CD4-positive, CD25-positive, alpha-beta regulatory T cell (primary cell): Measurements from ENCODE around the gene ADGRG1. TPM values are rescaled to one million over a fixed set of nuclear protein-coding genes. Genes with fewer than 3 reads are reported as not detected.

Experiments used
- ATAC-seq, 2 donors: fragments of 150-1000 bp; cut with Tn5 transposase; one replicate each; pipeline ENCODE4 v1.10.0; 2021; ENCODE audit warnings: low read depth in 2 of 2, moderate number of reproducible peaks in 2 of 2, moderate library complexity in 1 of 2
- DNase-seq, 3 donors: peaks; one replicate each; pipeline versions ENCODE4 v3.0.0 to v3.0.0-alpha.2; 2012 to 2022; ENCODE audit warnings: mixed read lengths in 1 of 3
- H3K27ac ChIP-seq: one replicate; pipeline ENCODE4 v1.7.0; 2013; ENCODE audit warnings: mild to moderate bottlenecking, low read length; ENCODE audit not compliant: insufficient read depth, poor library complexity, severe bottlenecking
- H3K27me3 ChIP-seq: one replicate; pipeline ENCODE4 v1.7.0; 2013; ENCODE audit warnings: low read length; ENCODE audit not compliant: control insufficient read depth, insufficient read depth
- H3K36me3 ChIP-seq: one replicate; pipeline ENCODE4 v1.7.0; 2013; ENCODE audit warnings: mild to moderate bottlenecking, low read length, moderate library complexity; ENCODE audit not compliant: control insufficient read depth, insufficient read depth
- H3K4me1 ChIP-seq: 2 replicates; pipeline ENCODE4 v1.7.0; 2013; ENCODE audit warnings: mild to moderate bottlenecking, low read length; ENCODE audit not compliant: insufficient read depth, control insufficient read depth, poor library complexity, severe bottlenecking
- H3K4me3 ChIP-seq: one replicate; pipeline ENCODE4 v1.7.0; 2013; ENCODE audit warnings: low read depth, mild to moderate bottlenecking, low read length, moderate library complexity
- H3K9me3 ChIP-seq, 2 experiments: 1 replicate in 1 of 2; 2 replicates in 1 of 2; pipeline ENCODE4 v1.7.0; 2013; ENCODE audit warnings: low read length in 2 of 2, mild to moderate bottlenecking in 1 of 2, moderate library complexity in 1 of 2; ENCODE audit not compliant: control insufficient read depth in 2 of 2
- H3K27ac Mint-ChIP-seq, 3 donors: one replicate each; pipeline ENCODE4 v1.8.0; 2020 to 2022; ENCODE audit warnings: mild to moderate bottlenecking in 3 of 3, mixed read lengths in 3 of 3, moderate library complexity in 2 of 3
- H3K27me3 Mint-ChIP-seq: one replicate; pipeline ENCODE4 v1.8.0; 2022; ENCODE audit warnings: mild to moderate bottlenecking, mixed read lengths
- H3K36me3 Mint-ChIP-seq: one replicate; pipeline ENCODE4 v1.8.0; 2020; ENCODE audit warnings: mixed read lengths
- H3K4me1 Mint-ChIP-seq, 4 donors: one replicate each; pipeline ENCODE4 v1.8.0; 2020 to 2022; ENCODE audit warnings: mixed read lengths in 4 of 4, mild to moderate bottlenecking in 1 of 4
- H3K4me3 Mint-ChIP-seq, 4 donors: one replicate each; pipeline ENCODE4 v1.8.0; 2020 to 2022; ENCODE audit warnings: mild to moderate bottlenecking in 4 of 4, mixed read lengths in 4 of 4, moderate library complexity in 3 of 4
- H3K9me3 Mint-ChIP-seq, 7 donors: one replicate each; pipeline ENCODE4 v1.8.0; 2020 to 2022; ENCODE audit warnings: mixed read lengths in 7 of 7, mild to moderate bottlenecking in 3 of 7, moderate library complexity in 2 of 7
- polyA plus RNA-seq, 4 donors: library from polyadenylated mRNA; unstranded; fragments of 300-500 nt; fragmentation: Illumina TruSeq; gene quantifications; one replicate each; pipeline ENCODE4 v1.2.3, GENCODE V29; 2021
- total RNA-seq: library from RNA; stranded (reverse); gene quantifications from one replicate; pipeline ENCODE4 v1.2.3, GENCODE V29; 2022

Gene ADGRG1
- total and polyA plus RNA-seq, 5 donors from 2014 or later: 0.16 to 1.2 (median 0.41) TPM; not detected in 1

DNA sequence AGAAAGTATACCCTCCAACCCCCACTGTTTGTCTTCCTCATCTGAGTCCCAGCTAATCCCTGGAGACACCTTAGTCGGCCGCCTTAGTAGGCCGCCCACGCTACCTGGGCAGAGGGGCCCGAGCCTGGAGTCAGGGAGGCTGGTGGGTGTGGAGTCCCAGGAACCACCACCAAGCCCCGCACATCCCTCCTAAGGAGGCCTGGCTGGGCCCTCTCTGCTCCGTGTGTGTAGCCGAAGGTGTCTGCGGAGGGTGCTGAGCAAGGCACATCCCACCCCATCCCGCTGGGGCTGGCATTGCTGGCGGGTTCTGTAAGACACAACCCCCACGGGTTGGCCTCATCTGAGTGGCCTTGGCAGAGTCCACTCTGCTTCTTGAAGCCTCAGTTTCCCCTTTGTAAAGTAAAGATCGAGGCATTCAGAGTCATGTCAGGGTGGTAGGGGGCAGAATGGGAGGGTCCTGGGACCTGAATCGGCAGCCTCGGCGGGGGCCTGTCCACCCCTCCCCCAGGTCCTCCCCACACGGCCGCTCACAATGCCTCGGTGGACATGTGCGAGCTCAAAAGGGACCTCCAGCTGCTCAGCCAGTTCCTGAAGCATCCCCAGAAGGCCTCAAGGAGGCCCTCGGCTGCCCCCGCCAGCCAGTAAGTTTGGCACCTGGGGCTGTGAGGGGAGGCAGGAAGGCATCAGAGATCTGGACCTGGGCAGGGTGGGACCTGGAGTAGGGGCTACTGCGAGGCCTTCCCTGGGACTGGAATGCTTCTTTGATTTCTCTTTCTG is 24.5 kb downstream of the ADGRG1 start:
- peaks cover 14% of the 10 kb centered on the region for H3K4me1 ChIP-seq
- no peak overlapping the region for H3K27ac Mint-ChIP-seq

DNA sequence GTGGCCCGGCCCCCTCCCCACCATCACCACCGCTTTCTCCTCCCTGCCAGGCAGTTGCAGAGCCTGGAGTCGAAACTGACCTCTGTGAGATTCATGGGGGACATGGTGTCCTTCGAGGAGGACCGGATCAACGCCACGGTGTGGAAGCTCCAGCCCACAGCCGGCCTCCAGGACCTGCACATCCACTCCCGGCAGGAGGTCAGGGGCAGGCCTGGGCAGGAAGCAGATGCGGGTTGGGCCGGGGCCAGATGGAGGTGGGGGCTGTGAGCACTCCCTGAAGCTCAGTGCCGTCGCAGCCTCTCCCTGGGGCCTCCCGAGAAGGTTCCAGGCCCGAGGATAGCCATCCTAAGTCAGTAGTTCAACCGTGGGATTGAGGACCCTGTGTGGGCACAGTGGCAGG is 25.5 kb downstream of the ADGRG1 start:
- Histone ChIP-seq H3K9me3 (no peaks in the 10 kb centered on the region), H3K27ac (no peak overlapping the region), H3K36me3 (no peaks in the 10 kb centered on the region), H3K4me3 (no peak overlapping the region), H3K4me1 (peaks cover 8% of the 10 kb centered on the region), H3K27me3 (no peaks in the 10 kb centered on the region)
- Mint-ChIP-seq H3K4me3 (no peak overlapping the region), H3K27ac (no peak overlapping the region), H3K4me1 (peaks cover 0 to 16% (median 10%) of the 10 kb centered on the region in 4 donors), H3K9me3 (no peaks in the 10 kb centered on the region), H3K36me3 (no peaks in the 10 kb centered on the region), H3K27me3 (peaks cover 14% of the 10 kb centered on the region)
- ATAC-seq (no peak), DNase-seq (no peak)

More for the DNA sequence above, 24.5 kb downstream of the ADGRG1 start:
- DNase-seq: no peak
- H3K27me3 Mint-ChIP-seq: peaks cover 16% of the 10 kb centered on the region
- H3K4me1 Mint-ChIP-seq: peaks cover 0 to 22% (median 11%) of the 10 kb centered on the region in 4 donors
- Histone ChIP-seq H3K27ac (no peak overlapping the region), H3K4me3 (no peak overlapping the region), H3K36me3 (no peaks in the 10 kb centered on the region), H3K27me3 (no peaks in the 10 kb centered on the region), H3K9me3 (no peaks in the 10 kb centered on the region)
- ATAC-seq: no peak
- H3K36me3 Mint-ChIP-seq: no peaks in the 10 kb centered on the region
- no peaks in the 10 kb centered on the region for H3K9me3 Mint-ChIP-seq
- H3K4me3 Mint-ChIP-seq: no peak overlapping the region

DNA sequence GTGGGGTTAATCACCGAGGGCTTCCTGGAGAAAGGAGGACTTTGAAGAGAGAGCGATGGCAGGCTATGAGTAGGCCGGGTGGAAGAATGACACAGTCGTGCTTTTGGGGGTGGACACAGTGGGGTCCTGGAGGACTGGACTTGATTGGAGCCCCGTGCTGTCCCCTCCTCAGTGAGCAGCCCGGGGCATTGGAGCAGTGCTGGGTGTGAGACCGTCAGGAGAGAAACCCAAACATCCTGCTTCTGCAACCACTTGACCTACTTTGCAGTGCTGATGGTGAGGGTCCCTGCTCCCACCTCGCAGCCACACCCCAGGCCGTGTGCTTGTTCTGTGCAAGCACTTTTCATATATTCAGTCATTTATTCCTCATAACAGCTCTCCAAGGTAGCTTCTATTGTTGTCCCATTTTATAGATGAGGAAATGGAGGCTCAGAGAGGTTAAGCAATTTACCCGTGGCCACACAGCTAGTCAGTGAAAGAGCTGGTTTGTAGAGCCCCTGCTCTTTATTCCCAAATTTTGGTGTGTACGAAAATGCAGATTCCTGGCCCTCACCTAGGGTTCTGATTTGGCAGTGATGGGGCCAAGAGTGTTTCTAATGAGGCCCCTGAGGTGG is 28.0 kb downstream of the ADGRG1 start:
- Histone ChIP-seq H3K27me3 (no peaks in the 10 kb centered on the region), H3K9me3 (no peaks in the 10 kb centered on the region), H3K36me3 (no peaks in the 10 kb centered on the region), H3K27ac (no peak overlapping the region), H3K4me3 (no peak overlapping the region), H3K4me1 (peaks cover 8% of the 10 kb centered on the region)
- Mint-ChIP-seq H3K27ac (no peak overlapping the region), H3K9me3 (no peaks in the 10 kb centered on the region), H3K36me3 (no peaks in the 10 kb centered on the region), H3K4me3 (no peak overlapping the region), H3K27me3 (peaks cover 4% of the 10 kb centered on the region), H3K4me1 (peaks cover 0 to 10% (median 7%) of the 10 kb centered on the region in 4 donors)
- DNase-seq (no peak), ATAC-seq (no peak)

DNA sequence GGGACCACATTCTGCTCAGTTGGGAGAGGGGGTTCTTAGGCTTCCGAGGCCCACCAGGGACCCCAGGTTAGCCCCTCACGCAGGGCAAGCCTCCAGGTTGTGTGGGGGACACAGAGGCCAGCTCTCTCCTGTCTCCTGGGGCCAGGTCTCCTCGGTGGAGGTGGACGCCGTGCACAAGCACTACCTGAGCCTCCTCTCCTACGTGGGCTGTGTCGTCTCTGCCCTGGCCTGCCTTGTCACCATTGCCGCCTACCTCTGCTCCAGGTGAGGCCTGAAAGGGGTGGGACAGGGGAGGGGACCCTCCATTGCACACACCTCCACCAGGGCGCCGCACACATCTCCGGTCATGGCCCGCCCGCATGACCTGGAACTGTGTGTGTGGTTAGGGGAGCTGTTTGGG is 28.8 kb downstream of the ADGRG1 start:
- peaks cover 1% of the 10 kb centered on the region for H3K4me1 ChIP-seq

DNA sequence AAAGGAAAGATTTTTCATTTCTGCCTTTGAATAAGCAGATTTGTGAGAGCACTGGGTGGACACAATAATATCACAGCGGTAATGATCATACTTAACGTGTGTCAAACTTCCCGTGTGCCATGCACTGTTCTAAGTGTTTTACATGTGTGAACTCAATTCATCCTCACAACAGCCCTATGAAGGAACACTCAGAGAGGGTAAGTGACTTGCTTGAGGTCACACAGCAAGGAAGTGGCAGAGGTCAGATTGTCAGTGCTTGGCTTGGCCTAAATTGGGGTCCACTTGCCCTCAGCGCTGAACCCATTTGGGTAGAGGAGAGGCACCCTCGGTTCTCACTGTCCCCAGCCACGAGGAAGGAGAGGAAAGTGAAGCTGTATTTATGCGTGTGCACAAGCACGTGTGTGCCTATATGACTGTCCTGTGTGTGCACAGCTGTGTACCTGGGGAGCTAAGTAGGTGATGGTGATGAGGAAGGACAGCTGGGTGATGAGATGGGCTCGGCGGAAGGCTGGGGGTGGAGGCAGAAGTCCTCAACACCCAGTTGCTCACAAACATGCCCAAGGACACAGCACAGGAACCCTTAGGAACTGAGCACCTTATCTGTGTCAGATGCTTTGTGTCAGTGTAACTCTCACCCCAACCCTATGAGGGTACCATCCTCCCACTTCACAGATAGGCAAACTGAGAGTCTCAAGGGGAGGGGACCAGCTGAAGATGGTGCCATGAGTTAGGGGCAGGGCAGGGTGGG is 29.9 kb downstream of the ADGRG1 start:
- H3K27me3 ChIP-seq: no peaks in the 10 kb centered on the region
- H3K27ac ChIP-seq: no peak overlapping the region
- H3K27ac Mint-ChIP-seq: no peak overlapping the region
- no peaks in the 10 kb centered on the region for H3K9me3 Mint-ChIP-seq
- H3K9me3 ChIP-seq: no peaks in the 10 kb centered on the region
- no peak for DNase-seq
- no peaks in the 10 kb centered on the region for H3K27me3 Mint-ChIP-seq
- ATAC-seq: no peak
- no peaks in the 10 kb centered on the region for H3K36me3 Mint-ChIP-seq
- peaks cover 0 to 2% (median 0%) of the 10 kb centered on the region in 4 donors for H3K4me1 Mint-ChIP-seq
- no peak overlapping the region for H3K4me3 Mint-ChIP-seq
- H3K4me1 ChIP-seq: no peaks in the 10 kb centered on the region
- no peaks in the 10 kb centered on the region for H3K36me3 ChIP-seq
- no peak overlapping the region for H3K4me3 ChIP-seq

More for the DNA sequence above, 28.8 kb downstream of the ADGRG1 start:
- H3K36me3 ChIP-seq: no peaks in the 10 kb centered on the region
- H3K9me3 ChIP-seq: no peaks in the 10 kb centered on the region
- H3K36me3 Mint-ChIP-seq: no peaks in the 10 kb centered on the region
- H3K27ac ChIP-seq: no peak overlapping the region
- no peak for DNase-seq
- no peaks in the 10 kb centered on the region for H3K27me3 Mint-ChIP-seq
- no peaks in the 10 kb centered on the region for H3K9me3 Mint-ChIP-seq
- H3K27me3 ChIP-seq: no peaks in the 10 kb centered on the region
- H3K4me3 Mint-ChIP-seq: no peak overlapping the region
- peaks cover 0 to 3% (median 0%) of the 10 kb centered on the region in 4 donors for H3K4me1 Mint-ChIP-seq
- ATAC-seq: no peak
- H3K4me3 ChIP-seq: no peak overlapping the region
- H3K27ac Mint-ChIP-seq: no peak overlapping the region

DNA sequence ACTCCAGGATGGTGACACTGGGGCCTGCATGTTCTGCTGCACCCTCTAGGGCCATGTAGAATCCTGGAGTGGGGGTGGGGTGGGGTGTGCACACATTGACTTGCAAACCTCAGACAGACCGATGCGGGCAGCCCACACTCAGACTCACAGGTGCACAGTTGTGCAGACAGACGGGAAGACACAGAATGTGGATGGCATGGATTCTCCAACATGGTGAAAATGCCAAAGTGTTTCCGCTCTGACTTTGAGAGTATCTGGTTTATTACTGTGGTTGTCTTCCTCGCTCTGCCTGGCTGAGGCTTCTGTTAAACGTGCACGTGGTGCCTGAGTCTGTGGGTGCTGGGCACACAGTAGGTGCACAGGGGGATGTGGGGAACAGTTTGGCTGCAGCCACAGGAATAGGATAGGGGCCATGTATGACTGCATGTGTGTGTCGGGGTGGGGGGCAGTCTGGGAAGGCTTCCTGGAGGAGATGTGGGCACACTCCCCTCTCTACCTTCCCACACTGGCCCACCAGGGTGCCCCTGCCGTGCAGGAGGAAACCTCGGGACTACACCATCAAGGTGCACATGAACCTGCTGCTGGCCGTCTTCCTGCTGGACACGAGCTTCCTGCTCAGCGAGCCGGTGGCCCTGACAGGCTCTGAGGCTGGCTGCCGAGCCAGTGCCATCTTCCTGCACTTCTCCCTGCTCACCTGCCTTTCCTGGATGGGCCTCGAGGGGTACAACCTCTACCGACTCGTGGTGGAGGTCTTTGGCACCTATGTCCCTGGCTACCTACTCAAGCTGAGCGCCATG is 30.6 kb downstream of the ADGRG1 start:
- Mint-ChIP-seq H3K27me3 (no peaks in the 10 kb centered on the region), H3K36me3 (no peaks in the 10 kb centered on the region), H3K27ac (no peak overlapping the region), H3K9me3 (no peaks in the 10 kb centered on the region), H3K4me1 (peaks cover 0 to 2% (median 0%) of the 10 kb centered on the region in 4 donors), H3K4me3 (no peak overlapping the region)
- Histone ChIP-seq H3K27me3 (no peaks in the 10 kb centered on the region), H3K4me3 (no peak overlapping the region), H3K36me3 (no peaks in the 10 kb centered on the region), H3K4me1 (no peaks in the 10 kb centered on the region), H3K27ac (no peak overlapping the region), H3K9me3 (no peaks in the 10 kb centered on the region)
- DNase-seq (no peak), ATAC-seq (no peak)

DNA sequence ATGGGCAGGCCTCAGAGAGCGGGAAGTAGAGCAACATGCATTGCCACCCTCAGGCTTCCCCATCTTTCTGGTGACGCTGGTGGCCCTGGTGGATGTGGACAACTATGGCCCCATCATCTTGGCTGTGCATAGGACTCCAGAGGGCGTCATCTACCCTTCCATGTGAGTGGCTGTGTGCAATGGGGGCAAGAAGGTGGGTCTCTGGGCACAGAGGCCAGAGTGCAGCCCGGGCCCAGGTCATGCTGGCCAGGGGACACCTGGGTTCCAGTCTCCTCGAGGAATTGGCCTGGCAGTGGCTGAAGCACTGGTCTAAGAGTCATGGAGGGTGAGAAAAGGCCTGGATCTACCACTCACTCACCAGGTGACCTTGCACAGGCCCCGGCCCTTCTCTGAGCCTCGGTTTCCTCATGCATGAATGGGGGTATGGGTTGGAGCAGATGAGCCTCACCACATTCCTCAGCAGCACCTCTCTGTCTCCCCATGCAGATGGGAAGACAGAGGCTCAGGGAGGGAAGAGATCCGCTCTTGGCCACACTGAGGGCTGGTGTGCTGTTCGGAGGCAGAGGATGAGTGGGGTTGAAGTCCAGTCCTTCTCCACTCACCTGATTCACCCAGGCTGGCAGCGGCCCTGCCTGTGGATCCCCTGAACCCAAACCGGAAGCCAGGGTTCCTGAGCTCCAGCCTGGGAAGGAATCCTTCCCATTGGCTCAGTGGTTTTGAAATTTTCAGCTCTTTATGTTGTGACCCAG is 32.5 kb downstream of the ADGRG1 start:
- no peaks in the 10 kb centered on the region for H3K36me3 Mint-ChIP-seq
- H3K4me1 Mint-ChIP-seq: peaks cover 0 to 2% (median 0%) of the 10 kb centered on the region in 4 donors
- no peak overlapping the region for H3K4me3 Mint-ChIP-seq
- H3K27me3 Mint-ChIP-seq: no peaks in the 10 kb centered on the region
- H3K27me3 ChIP-seq: no peaks in the 10 kb centered on the region
- H3K27ac ChIP-seq: no peak overlapping the region
- no peaks in the 10 kb centered on the region for H3K9me3 Mint-ChIP-seq
- H3K36me3 ChIP-seq: no peaks in the 10 kb centered on the region
- H3K9me3 ChIP-seq: no peaks in the 10 kb centered on the region
- H3K4me1 ChIP-seq: no peaks in the 10 kb centered on the region
- H3K4me3 ChIP-seq: no peak overlapping the region
- H3K27ac Mint-ChIP-seq: peak overlapping the region in 1 of 3 donors; percentile 71
- ATAC-seq (no peak), DNase-seq (no peak)
